GM12865 (cell line): Measurements from ENCODE around the gene RBM20.
A peak's percentile ranks its signal among the peaks of the same experiment; 100 is the strongest.

Source experiments
- DNase-seq: peaks from one replicate; pipeline ENCODE4 v3.0.0; 2010; ENCODE audit warnings: low read depth
- H3K4me3 ChIP-seq: 2 replicates; pipeline ENCODE4 v1.5.1; 2011; ENCODE audit warnings: mild to moderate bottlenecking, low read depth, low read length, control low read depth
- TF ChIP-seq, protein P1 (sequence below): IDR thresholded peaks from 2 replicates; pipeline ENCODE4 v1.5.1; 2011; ENCODE audit warnings: low read length, control low read depth, low read depth, inconsistent platforms; ENCODE audit not compliant: insufficient read depth; ENCODE audit errors: missing control alignments

RBM20 gene

DNA sequence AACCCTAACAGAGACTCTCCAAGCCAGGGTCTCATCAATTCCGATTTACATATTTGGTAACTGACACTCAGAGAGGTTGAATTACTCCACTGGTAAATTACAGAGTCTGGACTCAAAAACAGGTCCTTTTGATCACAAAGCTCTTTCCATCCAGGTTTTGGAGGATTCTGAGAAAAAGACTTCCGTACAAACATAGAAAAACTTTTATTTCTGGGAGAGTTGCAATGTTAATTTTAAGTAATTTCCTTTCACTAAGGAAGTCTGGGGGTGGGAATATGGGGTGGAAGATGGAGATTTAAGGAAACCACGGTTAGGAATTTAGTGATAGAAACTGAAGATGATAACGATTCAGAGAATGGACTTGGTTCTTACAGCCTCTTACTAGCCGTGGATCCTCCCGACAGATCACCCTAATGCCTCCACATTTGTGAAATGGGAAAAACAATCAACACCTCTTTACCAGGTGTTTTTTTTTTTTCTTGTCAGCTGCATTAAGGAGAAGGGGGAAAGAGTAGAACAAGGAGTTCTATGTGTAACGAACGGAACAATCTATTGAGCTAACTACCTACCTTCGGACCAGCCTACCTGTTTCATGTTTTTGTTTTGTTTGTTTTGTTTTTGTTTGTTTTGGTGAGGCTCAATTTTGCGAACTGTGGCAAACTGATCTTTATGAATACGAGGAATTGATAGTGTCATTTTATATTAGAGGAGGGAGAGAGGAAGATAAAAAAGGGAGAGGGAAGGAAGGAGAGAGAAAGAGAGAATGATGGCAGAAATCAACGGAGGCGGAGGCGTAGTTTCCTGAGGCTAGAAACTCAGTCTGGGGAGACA, 1.7 kb upstream of the RBM20 start:
- H3K4me3 ChIP-seq, result no peak overlapping the region
- DNase-seq, result no peak
- TF ChIP-seq, protein P1, sequence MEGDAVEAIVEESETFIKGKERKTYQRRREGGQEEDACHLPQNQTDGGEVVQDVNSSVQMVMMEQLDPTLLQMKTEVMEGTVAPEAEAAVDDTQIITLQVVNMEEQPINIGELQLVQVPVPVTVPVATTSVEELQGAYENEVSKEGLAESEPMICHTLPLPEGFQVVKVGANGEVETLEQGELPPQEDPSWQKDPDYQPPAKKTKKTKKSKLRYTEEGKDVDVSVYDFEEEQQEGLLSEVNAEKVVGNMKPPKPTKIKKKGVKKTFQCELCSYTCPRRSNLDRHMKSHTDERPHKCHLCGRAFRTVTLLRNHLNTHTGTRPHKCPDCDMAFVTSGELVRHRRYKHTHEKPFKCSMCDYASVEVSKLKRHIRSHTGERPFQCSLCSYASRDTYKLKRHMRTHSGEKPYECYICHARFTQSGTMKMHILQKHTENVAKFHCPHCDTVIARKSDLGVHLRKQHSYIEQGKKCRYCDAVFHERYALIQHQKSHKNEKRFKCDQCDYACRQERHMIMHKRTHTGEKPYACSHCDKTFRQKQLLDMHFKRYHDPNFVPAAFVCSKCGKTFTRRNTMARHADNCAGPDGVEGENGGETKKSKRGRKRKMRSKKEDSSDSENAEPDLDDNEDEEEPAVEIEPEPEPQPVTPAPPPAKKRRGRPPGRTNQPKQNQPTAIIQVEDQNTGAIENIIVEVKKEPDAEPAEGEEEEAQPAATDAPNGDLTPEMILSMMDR, result no peak

DNA sequence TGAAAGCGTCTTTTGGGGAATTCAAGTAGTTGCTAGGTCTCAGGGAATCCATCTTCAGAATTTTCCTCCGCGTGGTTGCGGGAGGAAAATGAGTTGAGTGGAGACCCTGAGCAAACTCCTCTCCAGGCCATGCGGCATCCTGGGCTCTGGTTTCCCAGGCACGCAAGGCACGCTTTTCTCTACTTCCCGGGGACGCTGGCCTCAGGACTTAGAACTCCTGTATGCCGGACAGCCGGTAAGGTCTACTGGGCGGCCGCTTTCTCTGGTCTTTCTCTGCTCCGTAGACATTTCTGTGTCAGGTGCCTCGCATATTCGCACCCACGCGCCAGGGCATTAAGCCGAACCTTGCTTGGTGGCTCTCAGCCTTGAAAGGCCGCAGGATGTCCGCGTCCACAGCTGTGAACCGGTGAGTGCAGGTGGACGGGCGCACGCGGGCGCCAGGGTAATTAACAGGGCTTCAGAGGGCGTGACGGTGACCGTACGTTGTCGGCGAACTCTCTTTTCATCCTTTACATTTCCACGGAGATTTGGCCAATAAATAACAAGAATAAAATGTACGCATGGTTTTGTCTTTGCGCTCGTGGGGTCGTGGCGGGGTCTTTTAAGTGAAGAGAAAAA, 992 bp upstream of the RBM20 start:
- TF ChIP-seq, protein P1, result no peak
- peak overlapping the region; percentile 55 for H3K4me3 ChIP-seq
- DNase-seq, result no peak

- H3K4me3 ChIP-seq, result peak overlapping the region; percentile 55; the same call in 1 of the 2 replicates
- no peak for DNase-seq
- TF ChIP-seq, protein P1, result no peak
Observed at GRCh38 chr10:110644598-110645462, 694 bp downstream of the RBM20 start.

GRCh38 chr10:110646417-110647135, 2.4 kb downstream of the RBM20 start:
- TF ChIP-seq, protein P1, result no peak
- DNase-seq, result no peak

GRCh38 chr10:110647136-110647430, 2.9 kb downstream of the RBM20 start:
- TF ChIP-seq, protein P1, result no peak
- no peak for DNase-seq
- H3K4me3 ChIP-seq, result no peak overlapping the region

More at GRCh38 chr10:110646417-110647135, 2.4 kb downstream of the RBM20 start:
- no peak overlapping the region for H3K4me3 ChIP-seq

DNA sequence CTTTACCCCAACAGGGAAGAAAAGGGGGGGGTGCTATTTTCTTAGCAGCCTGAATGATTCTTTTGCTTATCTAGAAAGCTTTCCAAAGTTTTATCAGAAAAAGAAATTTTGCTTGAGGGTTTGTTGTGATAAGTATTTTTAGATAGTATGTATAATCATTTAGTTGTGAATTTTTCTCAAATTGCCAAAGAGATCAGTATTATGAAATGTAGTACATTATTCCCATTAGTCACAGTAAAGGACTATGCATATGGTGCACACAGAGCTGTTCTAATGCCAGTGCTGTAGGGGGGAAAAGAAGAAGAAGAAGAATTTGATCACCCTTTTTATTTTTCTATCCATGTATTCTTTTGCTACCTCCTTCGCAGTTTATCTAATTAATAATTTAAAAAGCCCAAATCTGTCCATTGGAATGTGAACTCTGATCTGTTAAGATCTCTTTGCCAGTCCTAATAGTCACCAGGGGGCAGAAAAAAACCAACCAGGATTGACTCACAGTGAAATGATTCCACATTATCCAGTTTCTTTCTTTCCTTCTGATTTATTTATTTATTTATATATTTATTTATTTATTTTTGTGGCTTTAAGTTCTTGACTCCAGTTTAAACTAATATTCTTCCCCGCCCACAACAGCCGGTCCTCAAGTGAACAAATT, 4.7 kb downstream of the RBM20 start:
- DNase-seq, result no peak
- H3K4me3 ChIP-seq, result no peak overlapping the region
- TF ChIP-seq, protein P1, result no peak
